ENCODE measurements around the gene ATF6. TPM values are rescaled to one million over a fixed set of nuclear protein-coding genes. Genes with fewer than 3 reads are reported as not detected.

Gene ATF6
- total and polyA plus RNA-seq, 9 of the 15 experiments (the other 6 are each of a cell fraction or from before 2014, with no cell fraction given) = 11.7 to 32.4 (median 20.4) TPM

DNA sequence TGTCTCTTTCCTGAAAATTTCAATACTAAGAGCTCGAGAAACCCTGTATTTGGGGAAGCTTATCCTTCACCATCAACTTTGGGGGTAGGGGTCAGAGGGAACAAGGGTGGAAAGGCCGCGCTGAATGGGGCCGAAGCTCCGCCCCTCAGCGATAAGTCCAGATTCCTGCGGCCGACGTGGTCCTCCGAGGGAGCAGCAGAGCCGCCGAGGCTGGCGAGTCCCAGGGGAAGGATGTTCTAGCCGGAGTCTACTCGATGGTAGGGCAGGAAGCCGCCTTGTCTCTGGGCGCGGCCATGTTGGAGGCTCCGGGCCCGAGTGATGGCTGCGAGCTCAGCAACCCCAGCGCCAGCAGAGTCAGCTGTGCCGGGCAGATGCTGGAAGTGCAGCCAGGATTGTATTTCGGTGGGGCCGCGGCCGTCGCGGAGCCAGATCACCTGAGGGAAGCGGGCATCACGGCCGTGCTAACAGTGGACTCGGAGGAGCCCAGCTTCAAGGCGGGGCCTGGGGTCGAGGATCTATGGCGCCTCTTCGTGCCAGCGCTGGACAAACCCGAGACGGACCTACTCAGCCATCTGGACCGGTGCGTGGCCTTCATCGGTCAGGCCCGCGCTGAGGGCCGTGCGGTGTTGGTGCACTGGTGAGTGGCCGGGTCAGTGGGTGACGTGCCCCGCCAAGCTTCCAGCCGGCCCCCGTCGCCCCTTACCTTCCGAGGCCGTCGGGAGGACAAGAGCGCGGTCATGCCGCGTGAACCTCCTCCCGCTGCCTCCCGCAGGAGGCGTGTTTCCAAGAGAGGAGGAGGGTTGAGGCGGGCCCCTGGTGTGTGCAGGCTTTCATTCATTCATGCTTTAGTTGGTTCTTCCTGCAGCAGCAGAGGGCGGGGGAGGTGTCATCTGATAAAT, 16.4 kb upstream of the ATF6 start, which contains the start of gene DUSP12 (continued):
- TF ChIP-seq, protein P1, sequence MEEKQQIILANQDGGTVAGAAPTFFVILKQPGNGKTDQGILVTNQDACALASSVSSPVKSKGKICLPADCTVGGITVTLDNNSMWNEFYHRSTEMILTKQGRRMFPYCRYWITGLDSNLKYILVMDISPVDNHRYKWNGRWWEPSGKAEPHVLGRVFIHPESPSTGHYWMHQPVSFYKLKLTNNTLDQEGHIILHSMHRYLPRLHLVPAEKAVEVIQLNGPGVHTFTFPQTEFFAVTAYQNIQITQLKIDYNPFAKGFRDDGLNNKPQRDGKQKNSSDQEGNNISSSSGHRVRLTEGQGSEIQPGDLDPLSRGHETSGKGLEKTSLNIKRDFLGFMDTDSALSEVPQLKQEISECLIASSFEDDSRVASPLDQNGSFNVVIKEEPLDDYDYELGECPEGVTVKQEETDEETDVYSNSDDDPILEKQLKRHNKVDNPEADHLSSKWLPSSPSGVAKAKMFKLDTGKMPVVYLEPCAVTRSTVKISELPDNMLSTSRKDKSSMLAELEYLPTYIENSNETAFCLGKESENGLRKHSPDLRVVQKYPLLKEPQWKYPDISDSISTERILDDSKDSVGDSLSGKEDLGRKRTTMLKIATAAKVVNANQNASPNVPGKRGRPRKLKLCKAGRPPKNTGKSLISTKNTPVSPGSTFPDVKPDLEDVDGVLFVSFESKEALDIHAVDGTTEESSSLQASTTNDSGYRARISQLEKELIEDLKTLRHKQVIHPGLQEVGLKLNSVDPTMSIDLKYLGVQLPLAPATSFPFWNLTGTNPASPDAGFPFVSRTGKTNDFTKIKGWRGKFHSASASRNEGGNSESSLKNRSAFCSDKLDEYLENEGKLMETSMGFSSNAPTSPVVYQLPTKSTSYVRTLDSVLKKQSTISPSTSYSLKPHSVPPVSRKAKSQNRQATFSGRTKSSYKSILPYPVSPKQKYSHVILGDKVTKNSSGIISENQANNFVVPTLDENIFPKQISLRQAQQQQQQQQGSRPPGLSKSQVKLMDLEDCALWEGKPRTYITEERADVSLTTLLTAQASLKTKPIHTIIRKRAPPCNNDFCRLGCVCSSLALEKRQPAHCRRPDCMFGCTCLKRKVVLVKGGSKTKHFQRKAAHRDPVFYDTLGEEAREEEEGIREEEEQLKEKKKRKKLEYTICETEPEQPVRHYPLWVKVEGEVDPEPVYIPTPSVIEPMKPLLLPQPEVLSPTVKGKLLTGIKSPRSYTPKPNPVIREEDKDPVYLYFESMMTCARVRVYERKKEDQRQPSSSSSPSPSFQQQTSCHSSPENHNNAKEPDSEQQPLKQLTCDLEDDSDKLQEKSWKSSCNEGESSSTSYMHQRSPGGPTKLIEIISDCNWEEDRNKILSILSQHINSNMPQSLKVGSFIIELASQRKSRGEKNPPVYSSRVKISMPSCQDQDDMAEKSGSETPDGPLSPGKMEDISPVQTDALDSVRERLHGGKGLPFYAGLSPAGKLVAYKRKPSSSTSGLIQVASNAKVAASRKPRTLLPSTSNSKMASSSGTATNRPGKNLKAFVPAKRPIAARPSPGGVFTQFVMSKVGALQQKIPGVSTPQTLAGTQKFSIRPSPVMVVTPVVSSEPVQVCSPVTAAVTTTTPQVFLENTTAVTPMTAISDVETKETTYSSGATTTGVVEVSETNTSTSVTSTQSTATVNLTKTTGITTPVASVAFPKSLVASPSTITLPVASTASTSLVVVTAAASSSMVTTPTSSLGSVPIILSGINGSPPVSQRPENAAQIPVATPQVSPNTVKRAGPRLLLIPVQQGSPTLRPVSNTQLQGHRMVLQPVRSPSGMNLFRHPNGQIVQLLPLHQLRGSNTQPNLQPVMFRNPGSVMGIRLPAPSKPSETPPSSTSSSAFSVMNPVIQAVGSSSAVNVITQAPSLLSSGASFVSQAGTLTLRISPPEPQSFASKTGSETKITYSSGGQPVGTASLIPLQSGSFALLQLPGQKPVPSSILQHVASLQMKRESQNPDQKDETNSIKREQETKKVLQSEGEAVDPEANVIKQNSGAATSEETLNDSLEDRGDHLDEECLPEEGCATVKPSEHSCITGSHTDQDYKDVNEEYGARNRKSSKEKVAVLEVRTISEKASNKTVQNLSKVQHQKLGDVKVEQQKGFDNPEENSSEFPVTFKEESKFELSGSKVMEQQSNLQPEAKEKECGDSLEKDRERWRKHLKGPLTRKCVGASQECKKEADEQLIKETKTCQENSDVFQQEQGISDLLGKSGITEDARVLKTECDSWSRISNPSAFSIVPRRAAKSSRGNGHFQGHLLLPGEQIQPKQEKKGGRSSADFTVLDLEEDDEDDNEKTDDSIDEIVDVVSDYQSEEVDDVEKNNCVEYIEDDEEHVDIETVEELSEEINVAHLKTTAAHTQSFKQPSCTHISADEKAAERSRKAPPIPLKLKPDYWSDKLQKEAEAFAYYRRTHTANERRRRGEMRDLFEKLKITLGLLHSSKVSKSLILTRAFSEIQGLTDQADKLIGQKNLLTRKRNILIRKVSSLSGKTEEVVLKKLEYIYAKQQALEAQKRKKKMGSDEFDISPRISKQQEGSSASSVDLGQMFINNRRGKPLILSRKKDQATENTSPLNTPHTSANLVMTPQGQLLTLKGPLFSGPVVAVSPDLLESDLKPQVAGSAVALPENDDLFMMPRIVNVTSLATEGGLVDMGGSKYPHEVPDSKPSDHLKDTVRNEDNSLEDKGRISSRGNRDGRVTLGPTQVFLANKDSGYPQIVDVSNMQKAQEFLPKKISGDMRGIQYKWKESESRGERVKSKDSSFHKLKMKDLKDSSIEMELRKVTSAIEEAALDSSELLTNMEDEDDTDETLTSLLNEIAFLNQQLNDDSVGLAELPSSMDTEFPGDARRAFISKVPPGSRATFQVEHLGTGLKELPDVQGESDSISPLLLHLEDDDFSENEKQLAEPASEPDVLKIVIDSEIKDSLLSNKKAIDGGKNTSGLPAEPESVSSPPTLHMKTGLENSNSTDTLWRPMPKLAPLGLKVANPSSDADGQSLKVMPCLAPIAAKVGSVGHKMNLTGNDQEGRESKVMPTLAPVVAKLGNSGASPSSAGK (IDR thresholded peaks at IDR 0.05) = peak; percentile 94
- TF ChIP-seq TFAM (CRISPR knock-in tag; conservative IDR thresholded peaks at IDR 0.05) (no peak), TEAD1 (CRISPR knock-in tag; IDR thresholded peaks at IDR 0.05) (peak; percentile 29 to 94; a peak in 2 of 4 replicates), DDX20 (tag; IDR thresholded peaks at IDR 0.05; ENCODE audit: low read depth) (no peak), ZNF23 (CRISPR knock-in tag; IDR thresholded peaks at IDR 0.05) (no peak), MTA2 (IDR thresholded peaks at IDR 0.05; ENCODE audit: low read depth) (no peak)
- TF ChIP-seq, protein P2, sequence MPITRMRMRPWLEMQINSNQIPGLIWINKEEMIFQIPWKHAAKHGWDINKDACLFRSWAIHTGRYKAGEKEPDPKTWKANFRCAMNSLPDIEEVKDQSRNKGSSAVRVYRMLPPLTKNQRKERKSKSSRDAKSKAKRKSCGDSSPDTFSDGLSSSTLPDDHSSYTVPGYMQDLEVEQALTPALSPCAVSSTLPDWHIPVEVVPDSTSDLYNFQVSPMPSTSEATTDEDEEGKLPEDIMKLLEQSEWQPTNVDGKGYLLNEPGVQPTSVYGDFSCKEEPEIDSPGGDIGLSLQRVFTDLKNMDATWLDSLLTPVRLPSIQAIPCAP (CRISPR knock-in tag; IDR thresholded peaks at IDR 0.05; ENCODE audit: borderline replicate concordance) = no peak
- TF ChIP-seq, protein P3, sequence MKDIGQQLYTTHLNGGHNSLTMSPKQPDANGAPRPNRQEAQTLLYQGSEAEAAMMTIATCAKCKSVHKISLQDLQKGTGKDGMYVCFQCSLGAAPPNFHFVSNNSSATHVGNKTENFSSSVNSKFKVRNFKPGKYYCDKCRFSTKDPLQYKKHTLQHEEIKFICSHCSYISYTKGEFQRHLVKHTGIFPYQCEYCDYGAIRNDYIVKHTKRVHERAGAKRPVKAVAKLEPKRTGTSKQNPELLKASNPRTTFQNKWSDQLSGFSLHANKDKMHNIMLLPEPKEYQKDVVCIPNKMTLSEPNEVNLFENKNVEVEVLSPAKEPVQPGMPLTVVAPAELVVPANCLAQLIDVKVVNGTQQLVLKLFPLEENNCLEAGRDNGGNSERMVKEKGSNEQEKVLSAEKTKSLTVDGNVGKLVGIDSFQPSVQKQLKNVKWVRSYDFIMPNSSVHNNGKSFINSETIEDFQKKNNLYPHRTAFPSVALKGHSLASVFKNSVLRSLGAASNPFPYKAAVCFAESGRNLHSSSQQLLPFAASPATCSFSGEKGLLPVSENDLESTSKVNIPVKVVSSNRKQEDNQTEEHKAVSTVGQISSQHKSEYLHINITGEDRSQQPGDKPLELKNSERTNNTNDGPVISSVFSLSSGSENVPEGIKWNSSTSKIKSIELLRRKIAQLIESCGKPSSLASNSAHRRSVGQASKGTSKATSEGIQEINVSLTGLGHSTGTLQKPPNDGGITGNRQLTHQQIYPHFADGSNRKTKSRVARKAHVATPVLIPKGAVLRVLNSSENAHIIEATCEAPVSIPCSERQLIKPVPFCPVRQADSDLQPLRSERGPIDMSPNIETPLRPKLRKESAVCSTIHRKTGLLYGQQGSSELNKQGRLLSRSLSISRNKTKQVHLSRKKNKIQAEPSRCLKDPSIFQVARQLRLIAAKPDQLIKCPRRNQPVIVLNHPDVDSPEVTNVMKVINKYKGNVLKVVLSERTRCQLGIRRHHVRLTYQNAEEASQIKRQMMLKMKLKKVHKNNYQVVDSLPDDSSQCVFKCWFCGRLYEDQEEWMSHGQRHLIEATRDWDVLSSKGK (CRISPR knock-in tag; IDR thresholded peaks at IDR 0.05) = no peak
- TF ChIP-seq, protein P4, sequence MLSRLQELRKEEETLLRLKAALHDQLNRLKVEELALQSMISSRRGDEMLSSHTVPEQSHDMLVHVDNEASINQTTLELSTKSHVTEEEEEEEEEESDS (CRISPR knock-in tag; IDR thresholded peaks at IDR 0.05) = no peak
